ENCODE results near the gene NHLRC1.
"Not testable (repeated sequence)": the region's sequence is repeated elsewhere in the genome, so short reads cannot be mapped to it uniquely, and the experiment has no call there.

Gene NHLRC1

GRCh38 chr6:18122128-18123093, at the start of gene NHLRC1:
Gene NHLRC1 (minus strand): TSS chr6:18122677. CDS start chr6:18122606, 71 bp downstream.
- DNase-seq (ENCODE audit: low read depth in 2 of 2), result peak; percentile 72 to 73

GRCh38 chr6:18171871-18172270, 49.4 kb upstream of the NHLRC1 start:
- DNase-seq (ENCODE audit: low read depth in 2 of 2), result no peak

GRCh38 chr6:18168264-18168663, 45.8 kb upstream of the NHLRC1 start:
- no peak for DNase-seq (ENCODE audit: low read depth in 2 of 2)

- DNase-seq (ENCODE audit: low read depth in 2 of 2), result no peak
Measured at GRCh38 chr6:18166312-18167036, 44.0 kb upstream of the NHLRC1 start.

GRCh38 chr6:18165751-18166150, 43.3 kb upstream of the NHLRC1 start:
- no peak for DNase-seq (ENCODE audit: low read depth in 2 of 2)

GRCh38 chr6:18162401-18162800, 39.9 kb upstream of the NHLRC1 start:
- DNase-seq (ENCODE audit: low read depth in 2 of 2), result no peak

- DNase-seq (ENCODE audit: low read depth in 2 of 2), result no peak
Measured at GRCh38 chr6:18161431-18161830, 39.0 kb upstream of the NHLRC1 start.

- no peak for DNase-seq (ENCODE audit: low read depth in 2 of 2)
Measured at GRCh38 chr6:18160911-18161310, 38.4 kb upstream of the NHLRC1 start.

GRCh38 chr6:18155864-18156421, 33.5 kb upstream of the NHLRC1 start:
- peak; percentile 11 to 17 for DNase-seq (ENCODE audit: low read depth in 2 of 2)

GRCh38 chr6:18155150-18155863, 32.8 kb upstream of the NHLRC1 start, which contains the start of gene KDM1B:
Gene KDM1B (plus strand): TSS chr6:18155422. CDS start chr6:18159896, 4,474 bp downstream.
- DNase-seq (ENCODE audit: low read depth in 2 of 2), result peak; percentile 97 to 98

- no peak for DNase-seq (ENCODE audit: low read depth in 2 of 2)
Measured at GRCh38 chr6:18154507-18155149, 32.2 kb upstream of the NHLRC1 start, which contains the start of gene TPMT. Gene TPMT (minus strand): TSS chr6:18155077. CDS start chr6:18149127, 5,950 bp downstream.

GRCh38 chr6:18153311-18153703, 30.8 kb upstream of the NHLRC1 start:
- no peak for DNase-seq (ENCODE audit: low read depth in 2 of 2)

- DNase-seq (ENCODE audit: low read depth in 2 of 2), result no peak
Measured at GRCh38 chr6:18151801-18152200, 29.3 kb upstream of the NHLRC1 start.

GRCh38 chr6:18151391-18151790, 28.9 kb upstream of the NHLRC1 start:
- DNase-seq (ENCODE audit: low read depth in 2 of 2), result not testable (repeated sequence)

- DNase-seq (ENCODE audit: low read depth in 2 of 2), result no peak
Measured at GRCh38 chr6:18148304-18149025, 26.0 kb upstream of the NHLRC1 start.

GRCh38 chr6:18147616-18148015, 25.1 kb upstream of the NHLRC1 start:
- DNase-seq (ENCODE audit: low read depth in 2 of 2), result no peak

- DNase-seq (ENCODE audit: low read depth in 2 of 2), result no peak
Measured at GRCh38 chr6:18147160-18147559, 24.7 kb upstream of the NHLRC1 start.

- DNase-seq (ENCODE audit: low read depth in 2 of 2), result no peak
Measured at GRCh38 chr6:18142591-18142861, 20.0 kb upstream of the NHLRC1 start.

GRCh38 chr6:18141805-18142590, 19.5 kb upstream of the NHLRC1 start:
- DNase-seq (ENCODE audit: low read depth in 2 of 2), result no peak

Measured in stimulated activated CD4-positive, alpha-beta T cell treated with anti-CD3 and anti-CD28 coated beads, Interleukin-15, amount 100 ng/mL, for 48 hours (primary cell).